Measurements from ENCODE around the gene PDE7B.

GRCh38 chr6:135905604-135906300 is 54.3 kb downstream of the PDE7B start:
- TF ChIP-seq CTCF (IDR thresholded peaks at IDR 0.05), result no peak
- TF ChIP-seq POLR2AphosphoS5 (IDR thresholded peaks at IDR 0.05), result no peak
